ENCODE measurements around the gene ZBTB5. TPM values are rescaled to one million over a fixed set of nuclear protein-coding genes. Genes with fewer than 3 reads are reported as not detected.

Gene ZBTB5
- total RNA-seq, 1 experiment from 2014 or later: 9.1 TPM

DNA sequence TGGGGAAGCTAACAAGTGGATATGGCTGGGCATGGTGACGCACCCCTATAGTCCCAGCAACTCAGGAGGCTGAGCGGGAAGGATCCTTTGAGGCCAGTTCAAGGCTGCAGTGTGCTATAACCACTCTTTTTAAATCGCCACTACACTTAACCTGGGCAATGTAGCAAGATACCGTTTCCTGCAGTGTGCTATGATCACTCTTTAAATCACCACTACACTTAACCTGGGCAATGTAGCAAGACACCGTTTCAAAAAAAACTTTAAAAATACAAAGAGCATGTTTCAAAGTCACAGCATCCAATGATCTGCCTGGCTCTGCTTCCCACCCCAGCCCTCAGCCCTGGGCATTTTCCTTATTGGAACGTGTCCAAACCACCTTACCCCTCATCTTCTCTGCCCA lies 28.2 kb downstream of the ZBTB5 start:
- no peak overlapping the region for H3K56ac ChIP-seq (ENCODE audit: insufficient read length, low read depth, low read length)
- WGBS (ENCODE audit: extremely low coverage, insufficient read length, low lambda C conversion rate): no CpG with 5 or more reads among the region's 6 CpGs
- H3T11ph ChIP-seq (ENCODE audit: low read length): no peak overlapping the region
- H3K23ac ChIP-seq (ENCODE audit: insufficient read length, low read depth, low read length): no peak overlapping the region
- peaks cover 2% of the 10 kb centered on the region for H4K20me1 ChIP-seq (ENCODE audit: control insufficient read depth, insufficient read depth, insufficient read length)
- H4K5ac ChIP-seq (ENCODE audit: insufficient read length, low read depth, low read length): no peak overlapping the region
- no peak for DNase-seq
- no peak overlapping the region for H3K14ac ChIP-seq (ENCODE audit: insufficient read depth, low read length)
- H3K79me2 ChIP-seq (ENCODE audit: insufficient read depth, low read length): peaks cover 2% of the 10 kb centered on the region; the same call in 1 of the 2 replicates
- H4K91ac ChIP-seq (ENCODE audit: insufficient read length, low read depth, low read length): no peak overlapping the region
- H4K8ac ChIP-seq (replicated peaks; ENCODE audit: insufficient read length, low read depth, low read length): no peak overlapping the region
- no peak overlapping the region for H3K4me2 ChIP-seq (ENCODE audit: insufficient read depth, insufficient read length, low read length)
- H3K79me1 ChIP-seq (ENCODE audit: insufficient read depth, low read depth, low read length, poor library complexity, severe bottlenecking): peaks cover 4% of the 10 kb centered on the region
- Mint-ChIP-seq H3K4me3 (no peak overlapping the region), H3K27me3 (ENCODE audit: low read depth) (no peaks in the 10 kb centered on the region; the same call in 1 of the 2 replicates), H3K9me3 (no peaks in the 10 kb centered on the region), H3K4me1 (peaks cover 20 to 25% of the 10 kb centered on the region in 2 experiments), H3K36me3 (ENCODE audit: insufficient read depth in 1 of 3, low read depth in 3 of 3) (peaks cover 32 to 81% (median 75%) of the 10 kb centered on the region in 3 experiments; a peak in 6 of 7 replicates), H3K27ac (no peak overlapping the region)
- H2BK12ac ChIP-seq (ENCODE audit: insufficient read length, low read depth, low read length): no peak overlapping the region
- H2BK5ac ChIP-seq (ENCODE audit: insufficient read length, low read length): no peak overlapping the region
- H2BK20ac ChIP-seq (ENCODE audit: low read depth, low read length, poor library complexity, severe bottlenecking): no peak overlapping the region
- H3K4me1 ChIP-seq (ENCODE audit: insufficient read depth, low read length): peaks cover 2% of the 10 kb centered on the region; the same call in 1 of the 2 replicates
- H3K9ac ChIP-seq (ENCODE audit: extremely low read depth, insufficient read length, low read length): no peak overlapping the region
- H3K9me3 ChIP-seq (ENCODE audit: control insufficient read depth, low read depth, low read length): no peaks in the 10 kb centered on the region
- H3K23me2 ChIP-seq (ENCODE audit: insufficient read length, low read depth, low read length, poor library complexity, severe bottlenecking): no peaks in the 10 kb centered on the region
- TF ChIP-seq, protein P1, sequence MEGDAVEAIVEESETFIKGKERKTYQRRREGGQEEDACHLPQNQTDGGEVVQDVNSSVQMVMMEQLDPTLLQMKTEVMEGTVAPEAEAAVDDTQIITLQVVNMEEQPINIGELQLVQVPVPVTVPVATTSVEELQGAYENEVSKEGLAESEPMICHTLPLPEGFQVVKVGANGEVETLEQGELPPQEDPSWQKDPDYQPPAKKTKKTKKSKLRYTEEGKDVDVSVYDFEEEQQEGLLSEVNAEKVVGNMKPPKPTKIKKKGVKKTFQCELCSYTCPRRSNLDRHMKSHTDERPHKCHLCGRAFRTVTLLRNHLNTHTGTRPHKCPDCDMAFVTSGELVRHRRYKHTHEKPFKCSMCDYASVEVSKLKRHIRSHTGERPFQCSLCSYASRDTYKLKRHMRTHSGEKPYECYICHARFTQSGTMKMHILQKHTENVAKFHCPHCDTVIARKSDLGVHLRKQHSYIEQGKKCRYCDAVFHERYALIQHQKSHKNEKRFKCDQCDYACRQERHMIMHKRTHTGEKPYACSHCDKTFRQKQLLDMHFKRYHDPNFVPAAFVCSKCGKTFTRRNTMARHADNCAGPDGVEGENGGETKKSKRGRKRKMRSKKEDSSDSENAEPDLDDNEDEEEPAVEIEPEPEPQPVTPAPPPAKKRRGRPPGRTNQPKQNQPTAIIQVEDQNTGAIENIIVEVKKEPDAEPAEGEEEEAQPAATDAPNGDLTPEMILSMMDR (conservative IDR thresholded peaks at IDR 0.05): no peak
- no peak overlapping the region for H3K18ac ChIP-seq (ENCODE audit: insufficient read length, low read depth, low read length)
- H3K27me3 ChIP-seq (ENCODE audit: insufficient read depth, low read length): no peaks in the 10 kb centered on the region
- H2BK15ac ChIP-seq (ENCODE audit: low read depth, low read length): no peak overlapping the region
- H3K27ac ChIP-seq (ENCODE audit: insufficient read length, low read depth, low read length): no peak overlapping the region
- H3K4ac ChIP-seq (ENCODE audit: low read depth, low read length): no peak overlapping the region
- H2BK120ac ChIP-seq (ENCODE audit: low read depth, low read length, poor library complexity, severe bottlenecking): no peak overlapping the region
- no peak overlapping the region for H2AK5ac ChIP-seq (ENCODE audit: insufficient read length, low read length)
- no peak overlapping the region for H2AFZ ChIP-seq (ENCODE audit: low read length)

All from H9 (cell line).